ENCODE data around the gene HARS1.
"Not testable (repeated sequence)": the region's sequence is repeated elsewhere in the genome, so short reads cannot be mapped to it uniquely, and the experiment has no call there.

HARS1 gene

GRCh38 chr5:140674629-140675028 is 16.5 kb downstream of the HARS1 start:
- no peak for DNase-seq

GRCh38 chr5:140674211-140674610 is 17.0 kb downstream of the HARS1 start:
- DNase-seq, result no peak

GRCh38 chr5:140673187-140673976 is 17.8 kb downstream of the HARS1 start, which contains the start of gene DND1:
TSS of gene DND1 (minus strand) at chr5:140673576. CDS start at chr5:140673542, 34 bp downstream.
- no peak for DNase-seq

- peak; percentile 11 for DNase-seq
These were observed 18.5 kb downstream of the HARS1 start for GRCh38 chr5:140672455-140673186.

- no peak for DNase-seq
These were observed 19.6 kb downstream of the HARS1 start for GRCh38 chr5:140671472-140672125.

- not testable (repeated sequence) for DNase-seq
These were observed 20.1 kb downstream of the HARS1 start for GRCh38 chr5:140671035-140671434.

- DNase-seq, result peak; percentile 95
These were observed 26.6 kb downstream of the HARS1 start, which contains the start of gene WDR55 for GRCh38 chr5:140664359-140665119. TSS of gene WDR55 (plus strand) at chr5:140664904. CDS start at chr5:140664913, 9 bp downstream.

GRCh38 chr5:140664030-140664358 is 27.2 kb downstream of the HARS1 start:
- DNase-seq, result no peak

- not testable (repeated sequence) for DNase-seq
These were observed 30.8 kb downstream of the HARS1 start for GRCh38 chr5:140660371-140660770.

GRCh38 chr5:140658870-140659269 is 32.3 kb downstream of the HARS1 start:
- DNase-seq, result no peak

- DNase-seq, result no peak
These were observed 44.1 kb downstream of the HARS1 start for GRCh38 chr5:140647042-140647419.

GRCh38 chr5:140642718-140643117 is 48.5 kb downstream of the HARS1 start:
- no peak for DNase-seq

GRCh38 chr5:140641716-140642115 is 49.5 kb downstream of the HARS1 start:
- DNase-seq, result no peak

- peak; percentile 97 for DNase-seq
These were observed 51.8 kb downstream of the HARS1 start, which contains the start of gene TMCO6 for GRCh38 chr5:140639148-140639981. TSS of gene TMCO6 (plus strand) at chr5:140639451. CDS start at chr5:140639528, 77 bp downstream.

GRCh38 chr5:140638898-140639147 is 52.3 kb downstream of the HARS1 start:
- DNase-seq, result not testable (repeated sequence)

GRCh38 chr5:140637371-140638100 is 53.6 kb downstream of the HARS1 start:
- no peak for DNase-seq

- DNase-seq, result no peak
These were observed 55.6 kb downstream of the HARS1 start for GRCh38 chr5:140635291-140636257.

GRCh38 chr5:140634103-140634502 is 57.1 kb downstream of the HARS1 start:
- no peak for DNase-seq

- no peak for DNase-seq
These were observed 57.7 kb downstream of the HARS1 start for GRCh38 chr5:140633501-140633900.

GRCh38 chr5:140633021-140633471 is 58.1 kb downstream of the HARS1 start, which contains the start of gene CD14:
TSS of gene CD14 (minus strand) at chr5:140633175. CDS start at chr5:140633071, 104 bp downstream.
- peak; percentile 70 for DNase-seq
